Hepatic stellate cell (primary cell): ENCODE data around the gene HOXB4.

Experiments
- DNase-seq: peaks from one replicate; pipeline ENCODE4 v3.0.0; 2011; ENCODE audit warnings: low spot score

The HOXB4 gene

GRCh38 chr17:48559122-48559839 is 18.9 kb downstream of the HOXB4 start:
- DNase-seq, result no peak

DNA sequence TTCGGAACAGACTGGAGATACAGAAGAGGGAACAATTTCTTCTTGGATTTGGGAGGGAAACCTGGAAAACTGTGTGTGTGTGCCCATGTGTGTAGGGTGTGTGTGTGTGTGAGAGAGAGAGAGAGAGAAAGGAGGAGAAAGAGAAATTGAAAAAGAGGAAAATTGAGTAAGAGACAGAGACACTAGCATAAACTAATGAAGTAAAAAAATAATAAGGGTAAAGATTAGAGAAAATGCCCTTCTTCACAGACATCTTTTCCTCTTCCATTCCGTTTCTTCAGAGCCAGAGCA is 19.4 kb downstream of the HOXB4 start:
- DNase-seq, result no peak

- no peak for DNase-seq
Measured at GRCh38 chr17:48558057-48558830, 19.9 kb downstream of the HOXB4 start.

DNA sequence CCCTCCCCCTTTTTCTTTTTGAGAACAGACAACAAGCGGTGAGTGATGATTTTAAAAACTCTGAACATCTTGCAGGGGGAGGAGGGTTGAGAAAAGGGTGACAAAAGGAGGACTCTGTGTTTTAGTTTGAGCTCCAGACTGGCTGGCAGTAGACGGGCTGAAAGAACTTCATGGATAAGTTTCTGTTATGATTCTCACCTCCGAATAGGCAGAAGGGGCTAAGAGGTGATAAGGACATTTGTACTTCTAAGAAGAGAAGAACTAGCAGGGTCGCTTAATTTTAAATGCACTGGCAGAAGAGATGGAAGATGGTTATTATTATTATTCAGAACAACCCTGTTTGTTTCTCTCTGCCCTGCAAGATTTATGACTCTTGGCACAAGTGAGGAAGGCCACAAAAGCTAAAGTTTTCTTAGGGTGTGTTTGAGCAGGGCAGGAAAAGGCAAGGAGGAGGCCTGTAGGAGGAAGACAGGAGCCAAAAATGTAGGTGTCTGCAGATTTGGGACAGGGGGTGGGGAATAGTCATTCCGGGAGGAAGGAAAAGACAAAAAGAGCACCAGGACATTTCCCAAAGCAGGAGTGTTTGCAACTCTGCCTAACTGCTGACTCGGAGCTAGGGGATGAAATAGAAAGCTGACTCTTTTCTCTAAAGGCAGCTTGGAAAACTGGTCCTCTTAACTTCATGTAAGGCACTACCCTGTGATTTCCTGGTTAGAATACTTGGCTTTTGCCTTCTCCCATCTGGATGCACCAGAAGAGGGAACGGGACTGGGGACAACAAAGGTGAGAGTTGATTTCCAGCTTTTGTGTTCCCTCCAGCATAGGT is 21.4 kb downstream of the HOXB4 start:
- DNase-seq, result peak; percentile 46

GRCh38 chr17:48556229-48556575 is 21.9 kb downstream of the HOXB4 start:
- no peak for DNase-seq

DNA sequence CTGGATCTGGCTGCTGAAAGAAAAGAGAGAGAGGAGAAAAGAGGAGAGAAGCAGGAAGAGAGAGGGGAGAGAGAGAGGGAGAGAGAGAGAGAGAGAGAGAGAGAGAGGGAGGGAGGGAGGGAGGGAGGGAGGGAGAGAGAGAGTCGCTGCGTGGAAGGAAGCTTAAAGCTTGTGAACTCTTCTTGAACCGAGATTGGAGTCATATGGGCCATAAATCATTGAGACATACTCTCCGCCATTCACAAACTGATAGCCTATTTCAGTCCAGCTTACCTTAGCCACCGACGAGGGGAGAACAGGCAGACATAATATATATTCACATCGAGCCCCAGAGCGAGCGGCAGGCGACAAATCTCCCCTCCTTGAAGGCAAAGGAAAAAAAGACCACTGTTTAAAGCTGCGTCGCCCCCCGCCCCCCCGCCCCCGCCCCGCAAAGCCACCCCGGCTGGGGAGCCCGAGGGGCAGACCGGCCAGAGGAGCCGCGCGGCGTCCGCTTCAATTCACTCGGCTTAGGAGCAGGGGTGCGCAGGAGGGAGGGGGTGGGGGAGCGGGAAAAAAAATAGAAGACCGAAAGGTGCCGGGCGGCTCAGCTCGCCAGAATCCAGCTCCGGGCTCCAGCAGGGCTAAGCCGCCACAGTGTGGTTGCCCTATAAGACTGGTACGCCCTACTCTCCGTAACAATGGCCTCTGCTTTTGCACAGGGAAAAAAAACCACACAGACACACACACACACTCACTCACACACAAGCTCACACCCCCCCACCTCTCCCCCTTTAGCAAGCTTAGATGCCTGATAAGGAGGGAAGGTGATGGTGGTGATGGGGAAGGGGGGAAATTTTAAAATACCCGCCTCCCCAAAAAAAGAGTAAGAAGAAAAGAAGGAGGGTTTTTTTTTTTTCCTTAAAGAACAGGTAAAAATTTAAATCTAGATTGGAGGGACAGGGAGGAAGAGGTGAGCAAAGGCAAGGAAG is 22.6 kb downstream of the HOXB4 start:
- DNase-seq, result peak; percentile 91

- peak; percentile 42 for DNase-seq
Measured at GRCh38 chr17:48554412-48555257, 23.5 kb downstream of the HOXB4 start.

GRCh38 chr17:48553826-48554225 is 24.3 kb downstream of the HOXB4 start:
- no peak for DNase-seq

DNA sequence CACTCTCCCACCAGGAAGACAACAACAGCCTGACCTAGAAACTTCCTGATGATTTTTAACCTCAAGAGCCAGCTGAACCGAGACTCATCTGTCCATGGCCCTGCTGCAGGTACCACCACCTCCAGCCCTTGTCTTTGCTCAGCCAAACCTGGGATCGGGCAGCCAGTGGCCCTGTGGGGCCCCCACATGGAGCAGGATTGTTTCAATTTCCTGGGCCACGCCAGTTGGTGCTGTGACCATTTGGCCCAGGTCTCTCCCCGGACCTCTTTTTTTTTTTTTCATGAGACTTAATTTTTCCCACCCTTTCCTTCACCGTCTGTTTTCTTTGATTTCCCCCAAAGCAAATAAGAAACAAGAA is 25.0 kb downstream of the HOXB4 start:
- no peak for DNase-seq

GRCh38 chr17:48552466-48553189 is 25.5 kb downstream of the HOXB4 start:
- DNase-seq, result peak; percentile 44

- DNase-seq, result no peak
Measured at GRCh38 chr17:48551596-48552465, 26.3 kb downstream of the HOXB4 start.

DNA sequence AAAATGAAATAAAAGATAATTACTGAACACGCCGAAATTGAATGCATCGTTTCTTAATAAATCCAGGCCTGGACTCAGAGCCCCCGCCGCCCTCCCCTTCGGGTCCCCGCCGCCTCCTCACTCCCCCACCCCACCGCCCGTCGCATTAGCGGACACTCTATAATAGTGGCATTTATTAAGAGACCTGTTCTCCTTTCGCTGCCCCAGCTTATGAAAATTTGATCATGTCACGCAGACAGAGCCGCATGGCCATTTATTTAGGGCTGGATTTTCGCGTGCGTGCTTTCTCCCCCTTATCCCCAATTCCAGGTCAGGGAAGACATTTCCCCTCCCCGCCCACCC is 27.0 kb downstream of the HOXB4 start:
- peak; percentile 50 for DNase-seq

DNA sequence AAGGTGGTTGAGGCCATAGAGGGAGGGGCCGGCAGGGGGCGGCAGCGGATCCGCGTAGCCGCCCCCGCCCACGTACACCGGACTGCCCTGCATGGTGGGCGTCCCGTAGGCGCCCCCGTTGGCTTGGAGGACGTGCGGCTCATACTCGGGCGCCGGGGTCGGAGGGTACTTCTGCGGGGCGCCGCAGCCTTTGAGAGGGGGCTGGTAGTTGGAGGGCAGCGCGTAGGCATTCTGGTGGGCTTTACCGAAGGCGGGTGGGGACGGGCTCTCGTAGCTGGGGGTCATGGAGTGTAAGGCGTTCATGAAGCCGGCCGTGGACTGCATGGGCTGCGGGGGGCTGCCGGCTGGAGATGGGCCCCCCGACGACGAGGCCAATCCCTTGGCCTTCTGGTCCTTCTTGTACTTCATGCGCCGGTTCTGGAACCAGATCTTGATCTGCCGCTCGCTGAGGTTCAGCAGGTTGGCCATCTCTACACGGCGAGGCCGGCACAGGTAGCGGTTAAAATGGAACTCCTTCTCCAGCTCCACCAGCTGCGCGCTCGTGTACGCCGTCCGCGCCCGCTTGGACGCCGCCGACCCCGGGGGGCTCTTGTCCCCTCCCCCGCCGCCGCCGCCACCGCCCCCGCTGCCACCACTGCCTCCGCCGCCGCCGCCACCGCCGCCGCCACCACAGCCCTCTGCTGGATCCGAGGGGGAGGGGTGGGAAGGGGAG is 27.5 kb downstream of the HOXB4 start:
- DNase-seq, result peak; percentile 42

DNA sequence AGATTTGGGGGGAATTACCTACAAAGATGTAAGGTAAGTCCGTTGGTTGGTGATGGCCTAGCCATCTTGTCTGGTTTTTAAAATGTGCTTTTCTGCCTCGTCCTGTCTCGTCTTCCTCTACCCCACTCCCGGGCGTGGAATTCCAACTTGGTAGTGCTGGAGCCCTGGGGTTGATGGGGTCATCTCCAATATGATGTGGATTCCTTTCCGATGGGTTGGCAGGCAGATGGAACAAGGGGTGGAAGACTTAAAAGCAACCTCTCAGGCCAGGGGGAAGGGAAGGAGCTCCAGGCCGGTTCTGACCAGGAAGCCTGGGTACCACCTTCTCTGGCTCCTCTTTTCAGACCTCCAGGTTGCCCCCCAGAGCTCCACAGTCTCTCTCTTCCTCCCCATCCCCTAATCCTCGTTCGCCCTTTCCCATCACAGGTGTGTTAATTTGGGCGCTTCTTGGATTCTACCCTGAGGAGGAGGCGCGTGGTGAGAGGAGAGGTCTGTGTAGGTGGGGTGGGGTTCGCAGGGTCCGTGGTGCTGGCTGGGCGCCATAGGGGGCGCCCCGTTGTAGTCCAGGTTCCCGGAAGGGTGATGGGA is 28.1 kb downstream of the HOXB4 start:
- peak; percentile 73 for DNase-seq

DNA sequence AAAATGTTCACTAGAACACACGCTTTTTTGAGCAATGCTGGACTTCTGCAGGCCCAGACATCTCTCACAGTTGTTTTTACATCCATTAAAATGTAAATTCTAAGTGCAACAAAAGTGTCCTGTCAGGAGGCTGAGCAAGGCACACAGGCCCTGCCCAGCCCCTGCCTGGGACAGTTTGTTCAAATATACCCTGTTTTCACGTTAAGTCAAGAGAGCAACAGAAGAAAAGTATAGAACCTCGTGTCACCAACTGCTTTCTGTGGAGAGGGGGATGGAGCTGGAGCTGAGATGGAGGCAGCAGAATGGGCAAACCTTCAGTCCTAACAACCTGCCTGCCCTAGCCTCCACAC is 28.9 kb downstream of the HOXB4 start:
- no peak for DNase-seq

DNA sequence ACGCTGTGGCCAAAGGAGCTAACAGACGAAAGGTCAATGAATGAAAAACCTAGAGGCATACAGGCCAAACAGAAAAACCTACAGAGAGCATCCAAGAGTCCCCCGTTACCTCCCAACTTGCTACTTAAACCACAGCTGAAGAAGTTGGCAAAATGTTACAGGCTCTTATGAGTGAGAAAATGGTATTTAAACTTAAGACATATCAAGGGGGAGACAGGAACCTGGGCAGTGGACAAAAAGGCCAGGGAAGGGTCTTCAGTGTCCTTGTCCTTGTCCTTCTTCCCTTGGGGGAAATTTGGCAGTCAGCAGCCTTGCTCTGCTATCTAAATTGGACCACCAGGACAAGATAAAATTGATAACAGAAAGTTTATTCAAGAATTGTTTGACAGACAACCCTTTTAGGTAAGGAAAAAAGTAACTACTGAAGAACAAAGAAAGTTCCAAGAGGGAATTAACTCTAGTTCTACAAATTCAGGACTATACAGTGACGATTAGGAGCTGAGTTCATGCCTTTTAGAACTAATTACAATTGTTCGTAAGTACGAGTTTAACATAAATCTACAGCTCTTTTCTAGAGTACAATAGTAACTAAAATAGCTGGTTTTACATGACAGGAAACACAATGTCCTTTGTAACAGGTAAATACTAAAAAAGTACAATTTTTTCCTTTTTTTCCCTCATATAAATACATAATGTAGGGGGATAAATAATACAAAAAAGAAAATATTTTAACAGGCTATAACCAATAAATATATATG is 29.4 kb downstream of the HOXB4 start:
- DNase-seq, result no peak

DNA sequence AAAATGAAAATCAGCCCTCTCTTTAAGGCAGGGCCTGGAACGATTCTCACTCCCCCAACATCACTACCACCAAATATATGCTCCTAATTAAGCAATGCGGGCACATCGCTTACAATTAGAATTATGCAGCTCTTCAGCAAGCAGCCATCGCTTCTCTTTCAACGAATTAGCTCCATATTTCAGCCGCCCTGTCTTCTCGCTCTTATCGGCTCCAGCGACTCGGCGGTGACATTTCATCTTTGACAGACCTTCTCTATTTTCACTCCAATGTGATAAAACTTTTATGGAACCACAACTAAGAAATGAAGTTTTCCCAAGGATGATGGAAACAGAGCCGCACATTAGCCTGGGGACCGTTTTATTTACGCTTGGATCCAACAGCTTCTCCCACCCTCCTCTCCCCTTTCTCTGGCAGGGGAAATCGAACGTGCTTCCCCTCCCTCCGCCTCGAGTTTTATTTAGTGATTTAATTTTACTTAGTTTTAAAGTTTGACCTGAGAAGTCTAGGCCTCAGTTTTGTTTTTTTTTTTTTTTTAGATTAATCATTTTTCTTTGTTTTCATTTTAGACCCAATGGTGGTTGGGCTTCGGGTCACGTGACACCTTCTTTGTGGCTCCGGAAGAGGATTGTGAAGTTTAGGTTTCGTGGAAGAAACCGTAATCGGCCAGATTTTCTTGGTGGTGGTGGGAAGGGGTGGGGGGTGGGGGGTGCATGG is 30.2 kb downstream of the HOXB4 start:
- peak; percentile 73 for DNase-seq
